GM10248 (cell line): ENCODE results near the gene NFATC3.
"Not testable (repeated sequence)": the region's sequence is repeated elsewhere in the genome, so short reads cannot be mapped to it uniquely, and the experiment has no call there.

Experiments
- CTCF ChIA-PET: fragments of 300-600 bp; sonication (Branson Sonifier 250); formaldehyde crosslinking; extraction: SDS; loops from one replicate; lab custom pipeline; 2021; ENCODE audit warnings: antibody characterized with exemption; lab: Yijun Ruan, JAX
- POLR2A ChIA-PET: fragments of 350-650 bp; sonication (Branson Sonifier 250); formaldehyde crosslinking; extraction: SDS; loops from one replicate; lab custom pipeline; 2020; ENCODE audit warnings: antibody characterized with exemption; lab: Yijun Ruan, JAX
- DNase-seq: peaks from one replicate; pipeline ENCODE4 v3.0.0; 2012; ENCODE audit errors: extremely low spot score
- TF ChIP-seq, protein P1 (sequence below): IDR thresholded peaks from 2 replicates; pipeline ENCODE4 v1.5.1; 2012; ENCODE audit warnings: mild to moderate bottlenecking, low read depth; ENCODE audit errors: extremely low read depth, missing control alignments, control extremely low read depth

NFATC3 gene

DNA sequence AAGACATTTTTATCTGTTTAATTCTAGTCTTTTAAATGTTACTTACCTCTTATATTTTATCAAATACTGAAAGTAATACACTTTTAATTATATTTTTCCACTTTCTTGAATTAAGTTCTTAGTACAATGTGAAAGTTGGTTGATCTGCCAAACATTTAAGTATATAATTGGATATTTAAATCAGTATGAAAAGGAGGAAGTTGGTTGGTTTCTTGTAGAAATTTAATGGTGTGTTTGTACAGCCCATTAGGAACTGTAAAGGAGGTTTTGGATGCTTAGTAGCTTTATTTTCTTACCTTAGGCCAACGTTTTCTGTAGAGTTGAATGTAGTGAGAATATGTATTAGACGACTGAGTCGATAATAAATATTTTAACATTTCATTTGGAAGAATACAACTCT, 5.4 kb downstream of the NFATC3 start:
- POLR2A ChIA-PET = no interaction called here
- CTCF ChIA-PET = interaction anchor here (2.0 kb wide), 1 partner anchor 29 kb away, joined by 6 read pairs; no protein-coding TSS in a partner anchor
- no peak for DNase-seq

GRCh38 chr16:68091380-68092261, 6.5 kb downstream of the NFATC3 start:
- CTCF ChIA-PET = interaction anchor here (1.2 to 2.1 kb wide), 5 partner anchors 9 to 237 kb away, joined by 4 to 9 read pairs (median 5); no protein-coding TSS in a partner anchor
- no peak for DNase-seq
- TF ChIP-seq, protein P1, sequence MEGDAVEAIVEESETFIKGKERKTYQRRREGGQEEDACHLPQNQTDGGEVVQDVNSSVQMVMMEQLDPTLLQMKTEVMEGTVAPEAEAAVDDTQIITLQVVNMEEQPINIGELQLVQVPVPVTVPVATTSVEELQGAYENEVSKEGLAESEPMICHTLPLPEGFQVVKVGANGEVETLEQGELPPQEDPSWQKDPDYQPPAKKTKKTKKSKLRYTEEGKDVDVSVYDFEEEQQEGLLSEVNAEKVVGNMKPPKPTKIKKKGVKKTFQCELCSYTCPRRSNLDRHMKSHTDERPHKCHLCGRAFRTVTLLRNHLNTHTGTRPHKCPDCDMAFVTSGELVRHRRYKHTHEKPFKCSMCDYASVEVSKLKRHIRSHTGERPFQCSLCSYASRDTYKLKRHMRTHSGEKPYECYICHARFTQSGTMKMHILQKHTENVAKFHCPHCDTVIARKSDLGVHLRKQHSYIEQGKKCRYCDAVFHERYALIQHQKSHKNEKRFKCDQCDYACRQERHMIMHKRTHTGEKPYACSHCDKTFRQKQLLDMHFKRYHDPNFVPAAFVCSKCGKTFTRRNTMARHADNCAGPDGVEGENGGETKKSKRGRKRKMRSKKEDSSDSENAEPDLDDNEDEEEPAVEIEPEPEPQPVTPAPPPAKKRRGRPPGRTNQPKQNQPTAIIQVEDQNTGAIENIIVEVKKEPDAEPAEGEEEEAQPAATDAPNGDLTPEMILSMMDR = no peak
- POLR2A ChIA-PET = no interaction called here

More for the DNA sequence above, 5.4 kb downstream of the NFATC3 start:
- TF ChIP-seq, protein P1 = no peak

GRCh38 chr16:68092275-68092674, 7.1 kb downstream of the NFATC3 start:
- POLR2A ChIA-PET = interaction anchor here (0.6 kb wide), 1 partner anchor 52 kb away, joined by 4 read pairs; no protein-coding TSS in a partner anchor
- DNase-seq = not testable (repeated sequence)
- CTCF ChIA-PET = interaction anchor here (1.2 to 5.6 kb wide), 10 partner anchors 8 to 237 kb away, joined by 4 to 24 read pairs (median 6); partner anchors contain the start of gene NFATC3

- no peak for DNase-seq
- ChIA-PET POLR2A (interaction anchor here (0.5 to 0.6 kb wide), 2 partner anchors 9 to 155 kb away, joined by 4 to 8 read pairs; no protein-coding TSS in a partner anchor), CTCF (interaction anchor here (0.6 to 5.6 kb wide), 20 partner anchors 9 to 235 kb away, joined by 3 to 24 read pairs (median 6); partner anchors contain the start of gene NFATC3)
- TF ChIP-seq, protein P1 = peak; percentile 42
Measured at GRCh38 chr16:68093816-68094613, 8.8 kb downstream of the NFATC3 start.

GRCh38 chr16:68094614-68094934, 9.4 kb downstream of the NFATC3 start:
- TF ChIP-seq, protein P1 = no peak
- DNase-seq = no peak
- CTCF ChIA-PET = interaction anchor here (1.3 to 5.6 kb wide), 11 partner anchors 11 to 133 kb away, joined by 4 to 24 read pairs (median 6); partner anchors contain the start of gene NFATC3
- POLR2A ChIA-PET = no interaction called here

- ChIA-PET POLR2A (no interaction called here), CTCF (interaction anchor here (1.5 to 5.6 kb wide), 2 partner anchors 9 to 12 kb away, joined by 4 to 24 read pairs; partner anchors contain the start of gene NFATC3)
- TF ChIP-seq, protein P1 = no peak
- DNase-seq = no peak
Measured at GRCh38 chr16:68096491-68096890, 11.3 kb downstream of the NFATC3 start.
